GM12878 (cell line): Measurements from ENCODE around the gene SLC30A7. TPM values are rescaled to one million over a fixed set of nuclear protein-coding genes. Genes with fewer than 3 reads are reported as not detected.
A peak's percentile ranks its signal among the peaks of the same experiment; 100 is the strongest.

Experiments
- BACH1 ChIP-seq: fragments of 450-650 bp; IDR thresholded peaks from 2 replicates; pipeline ENCODE4 v1.6.1; 2017; ENCODE audit warnings: mild to moderate bottlenecking, borderline replicate concordance
- CBFB ChIP-seq: IDR thresholded peaks from 2 replicates; pipeline ENCODE4 v1.6.1; 2016; ENCODE audit warnings: antibody characterized with exemption, low read depth
- EZH2 ChIP-seq: IDR thresholded peaks from 2 replicates; pipeline ENCODE4 v1.6.1; 2012; ENCODE audit warnings: low read depth, mild to moderate bottlenecking, control low read depth, inconsistent platforms, low read length, borderline replicate concordance; ENCODE audit not compliant: control insufficient read depth
- GATAD2B ChIP-seq: fragments of 450-650 bp; conservative IDR thresholded peaks from 2 replicates; pipeline ENCODE4 v1.6.1; 2017; ENCODE audit warnings: low read depth, mild to moderate bottlenecking, moderate library complexity
- HCFC1 ChIP-seq: fragments of 150-350 bp; IDR thresholded peaks from 2 replicates; pipeline ENCODE4 v1.6.1; 2014; ENCODE audit warnings: low read length
- HDAC2 ChIP-seq: fragments of 200-600 bp; sonication (generic); IDR thresholded peaks from 2 replicates; pipeline ENCODE4 v1.6.1; 2017
- HDGF ChIP-seq: fragments of 450-650 bp; IDR thresholded peaks from 2 replicates; pipeline ENCODE4 v1.6.1; 2016; ENCODE audit warnings: antibody characterized with exemption
- MEF2A ChIP-seq: IDR thresholded peaks from 2 replicates; pipeline ENCODE4 v1.6.1; 2011; ENCODE audit warnings: low read depth, mild to moderate bottlenecking, low read length, moderate library complexity; ENCODE audit not compliant: insufficient read depth
- NFYB ChIP-seq: IDR thresholded peaks from 2 replicates; pipeline ENCODE4 v1.6.1; 2011; ENCODE audit warnings: low read depth, mild to moderate bottlenecking, low read length, improper control_type of control experiment, moderate library complexity; ENCODE audit not compliant: insufficient read depth
- POLR2AphosphoS5 ChIP-seq: IDR thresholded peaks from 2 replicates; pipeline ENCODE4 v1.6.1; 2011; ENCODE audit warnings: mild to moderate bottlenecking, low read length, inconsistent platforms
- PRDM15 ChIP-seq: fragments of 450-650 bp; formaldehyde crosslinking; IDR thresholded peaks from 2 replicates; pipeline ENCODE4 v1.4.0; 2020; ENCODE audit warnings: mild to moderate bottlenecking, moderate library complexity
- RBBP5 ChIP-seq: fragments of 200-600 bp; sonication (generic); conservative IDR thresholded peaks from 2 replicates; pipeline ENCODE4 v1.6.1; 2016
- RELA ChIP-seq: fragments of 450-650 bp; IDR thresholded peaks from 2 replicates; pipeline ENCODE4 v1.8.0; 2014; ENCODE audit warnings: borderline replicate concordance; ENCODE audit not compliant: partially characterized antibody
- SIN3A ChIP-seq: IDR thresholded peaks from 2 replicates; pipeline ENCODE4 v1.6.1; 2012; ENCODE audit warnings: low read depth, low read length, improper control_type of control experiment
- SMAD1 ChIP-seq: fragments of 450-650 bp; IDR thresholded peaks from 2 replicates; pipeline ENCODE4 v1.6.1; 2018; ENCODE audit warnings: mild to moderate bottlenecking, low read depth; ENCODE audit not compliant: partially characterized antibody
- SMAD5 ChIP-seq: IDR thresholded peaks from 2 replicates; pipeline ENCODE4 v1.6.1; 2016; ENCODE audit warnings: antibody characterized with exemption, low read depth
- SRF ChIP-seq, 2 experiments: IDR thresholded peaks; 2 replicates each; pipeline ENCODE4 v1.6.1; 2011; ENCODE audit warnings: low read depth in 2 of 2, low read length in 2 of 2, mild to moderate bottlenecking in 1 of 2, moderate library complexity in 1 of 2
- STAT3 ChIP-seq: IDR thresholded peaks from 2 replicates; pipeline ENCODE4 v1.6.1; 2011; ENCODE audit warnings: low read depth, low read length, improper control_type of control experiment
- TBL1XR1 ChIP-seq: IDR thresholded peaks from 2 replicates; pipeline ENCODE4 v1.6.1; 2012; ENCODE audit warnings: low read depth, low read length, improper control_type of control experiment
- TCF12 ChIP-seq: IDR thresholded peaks from 2 replicates; pipeline ENCODE4 v1.6.1; 2011; ENCODE audit warnings: low read depth, mild to moderate bottlenecking, low read length
- TCF7 ChIP-seq: IDR thresholded peaks from 2 replicates; pipeline ENCODE4 v1.6.1; 2014; ENCODE audit warnings: antibody characterized with exemption, borderline replicate concordance
- polyA plus RNA-seq, 11 experiments: library from polyadenylated mRNA; depleted of rRNA in 4 of 11; unstranded in 6 of 11; stranded (reverse) in 5 of 11; fragments of >200 nt; fragmentation: Nextera tagmentation in 4 of 11; fragmentation: Illumina TruSeq in 1 of 11; extraction: Ambion mirVana in 4 of 11; extraction: Trizol in 1 of 11; gene quantifications; 1 replicate in 1 of 11; 2 replicates in 10 of 11; pipeline versions ENCODE4 v1.2.1 to v1.2.3, GENCODE V29; 2011 to 2016; ENCODE audit warnings: inconsistent platforms in 2 of 11, missing spikeins in 2 of 11, low read depth in 1 of 11
- total RNA-seq, 4 experiments: library from RNA; depleted of rRNA in 3 of 4; stranded (reverse); fragments of >200 nt in 3 of 4; fragmentation: Illumina TruSeq in 1 of 4; extraction: Trizol in 1 of 4; gene quantifications; 2 replicates each; pipeline versions ENCODE4 v1.2.1 to v1.2.3, GENCODE V29; 2013 to 2021
- TF ChIP-seq, protein P1 (sequence below): IDR thresholded peaks from 2 replicates; pipeline ENCODE4 v1.6.1; 2012; ENCODE audit warnings: low read length, inconsistent platforms
- TF ChIP-seq, protein P2 (sequence below): fragments of 150-350 bp; IDR thresholded peaks from 2 replicates; pipeline ENCODE4 v1.6.1; 2016; ENCODE audit warnings: low read depth, low read length

Gene SLC30A7
- total and polyA plus RNA-seq, 10 of the 15 experiments (the other 5 are each of a cell fraction or from before 2014, with no cell fraction given): 4.4 to 23.3 (median 16.9) TPM

- TF ChIP-seq PRDM15 (CRISPR knock-in tag) (no peak), CBFB (no peak), HDAC2 (no peak), SMAD5 (no peak), EZH2 (no peak), NFYB (no peak), RBBP5 (no peak), SMAD1 (no peak), BACH1 (no peak), TCF12 (0 out of 2 replicates have a peak, but pooled peaks have one; percentile 4), TBL1XR1 (no peak), HDGF (0 out of 2 replicates have a peak, but pooled peaks have one; percentile 21), MEF2A (no peak), TCF7 (no peak), GATAD2B (peak; percentile 52; the same call in 1 of the 2 replicates), POLR2AphosphoS5 (no peak), STAT3 (no peak), SIN3A (peak; percentile 85), HCFC1 (peak; percentile 44; the same call in 1 of the 2 replicates), RELA (no peak), SRF (IDR thresholded peaks at IDR 0.05; ENCODE audit: low read depth in 2 of 2, low read length in 2 of 2) (peak; percentile 81 to 97)
- TF ChIP-seq, protein P1, sequence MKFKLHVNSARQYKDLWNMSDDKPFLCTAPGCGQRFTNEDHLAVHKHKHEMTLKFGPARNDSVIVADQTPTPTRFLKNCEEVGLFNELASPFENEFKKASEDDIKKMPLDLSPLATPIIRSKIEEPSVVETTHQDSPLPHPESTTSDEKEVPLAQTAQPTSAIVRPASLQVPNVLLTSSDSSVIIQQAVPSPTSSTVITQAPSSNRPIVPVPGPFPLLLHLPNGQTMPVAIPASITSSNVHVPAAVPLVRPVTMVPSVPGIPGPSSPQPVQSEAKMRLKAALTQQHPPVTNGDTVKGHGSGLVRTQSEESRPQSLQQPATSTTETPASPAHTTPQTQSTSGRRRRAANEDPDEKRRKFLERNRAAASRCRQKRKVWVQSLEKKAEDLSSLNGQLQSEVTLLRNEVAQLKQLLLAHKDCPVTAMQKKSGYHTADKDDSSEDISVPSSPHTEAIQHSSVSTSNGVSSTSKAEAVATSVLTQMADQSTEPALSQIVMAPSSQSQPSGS: 0 out of 2 replicates have a peak, but pooled peaks have one; percentile 21
- TF ChIP-seq, protein P2, sequence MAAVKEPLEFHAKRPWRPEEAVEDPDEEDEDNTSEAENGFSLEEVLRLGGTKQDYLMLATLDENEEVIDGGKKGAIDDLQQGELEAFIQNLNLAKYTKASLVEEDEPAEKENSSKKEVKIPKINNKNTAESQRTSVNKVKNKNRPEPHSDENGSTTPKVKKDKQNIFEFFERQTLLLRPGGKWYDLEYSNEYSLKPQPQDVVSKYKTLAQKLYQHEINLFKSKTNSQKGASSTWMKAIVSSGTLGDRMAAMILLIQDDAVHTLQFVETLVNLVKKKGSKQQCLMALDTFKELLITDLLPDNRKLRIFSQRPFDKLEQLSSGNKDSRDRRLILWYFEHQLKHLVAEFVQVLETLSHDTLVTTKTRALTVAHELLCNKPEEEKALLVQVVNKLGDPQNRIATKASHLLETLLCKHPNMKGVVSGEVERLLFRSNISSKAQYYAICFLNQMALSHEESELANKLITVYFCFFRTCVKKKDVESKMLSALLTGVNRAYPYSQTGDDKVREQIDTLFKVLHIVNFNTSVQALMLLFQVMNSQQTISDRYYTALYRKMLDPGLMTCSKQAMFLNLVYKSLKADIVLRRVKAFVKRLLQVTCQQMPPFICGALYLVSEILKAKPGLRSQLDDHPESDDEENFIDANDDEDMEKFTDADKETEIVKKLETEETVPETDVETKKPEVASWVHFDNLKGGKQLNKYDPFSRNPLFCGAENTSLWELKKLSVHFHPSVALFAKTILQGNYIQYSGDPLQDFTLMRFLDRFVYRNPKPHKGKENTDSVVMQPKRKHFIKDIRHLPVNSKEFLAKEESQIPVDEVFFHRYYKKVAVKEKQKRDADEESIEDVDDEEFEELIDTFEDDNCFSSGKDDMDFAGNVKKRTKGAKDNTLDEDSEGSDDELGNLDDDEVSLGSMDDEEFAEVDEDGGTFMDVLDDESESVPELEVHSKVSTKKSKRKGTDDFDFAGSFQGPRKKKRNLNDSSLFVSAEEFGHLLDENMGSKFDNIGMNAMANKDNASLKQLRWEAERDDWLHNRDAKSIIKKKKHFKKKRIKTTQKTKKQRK: no peak
Observed at GRCh38 chr1:100894603-100895539, 1.0 kb upstream of the SLC30A7 start, which contains the start of gene EXTL2 (continued).
